ENCODE results near the gene MIPEP.

GRCh38 chr13:23843436-23843835 lies 45.8 kb downstream of the MIPEP start:
- TF ChIP-seq EZH2phosphoT487 (IDR thresholded peaks at IDR 0.05; ENCODE audit: insufficient read depth, low read depth) (no peak), EZH2 (IDR thresholded peaks at IDR 0.05; ENCODE audit: insufficient read depth, poor library complexity, severe bottlenecking) (no peak)

Measured in GM23248 (cell line).